Measurements from ENCODE around the gene DDTL. TPM values are rescaled to one million over a fixed set of nuclear protein-coding genes. Genes with fewer than 3 reads are reported as not detected.

DDTL gene
- total and polyA plus RNA-seq, 2 of the 8 experiments (the other 6 are each of a cell fraction or from before 2014, with no cell fraction given), result 2.1 to 3.1 TPM

- Histone ChIP-seq H2BK120ac (replicated peaks; ENCODE audit: low read depth, low read length) (no peak overlapping the region), H4K91ac (replicated peaks; ENCODE audit: insufficient read length, low read length) (no peak overlapping the region), H3K4me1 (replicated peaks in 1 of 4; ENCODE audit: control insufficient read depth in 3 of 4, insufficient read depth in 4 of 4, low read length in 3 of 4) (no peaks in the 10 kb centered on the region; a peak in 1 of 7 replicates), H3K23me2 (ENCODE audit: low read depth, low read length) (peaks cover 2% of the 10 kb centered on the region; the same call in 1 of the 2 replicates), H3K23ac (ENCODE audit: insufficient read length) (no peak overlapping the region), H3K27ac (ENCODE audit: low read depth, low read length) (no peak overlapping the region), H3K9me3 (ENCODE audit: insufficient read depth in 2 of 2, low read depth in 1 of 2, low read length in 1 of 2) (no peaks in the 10 kb centered on the region), H2BK5ac (ENCODE audit: low read depth, low read length) (no peak overlapping the region), H3K27me3 (replicated peaks in 1 of 4; ENCODE audit: control insufficient read depth in 3 of 4, extremely low read depth in 1 of 4, insufficient read depth in 3 of 4, low read length in 3 of 4) (no peaks in the 10 kb centered on the region), H3K36me3 (ENCODE audit: control insufficient read depth in 2 of 4, insufficient read depth in 4 of 4, low read length in 3 of 4) (no peaks in the 10 kb centered on the region), H3K14ac (ENCODE audit: insufficient read length) (no peak overlapping the region), H2BK12ac (ENCODE audit: low read depth, low read length) (no peak overlapping the region), H2AFZ (ENCODE audit: low read length) (no peak overlapping the region), H2BK15ac (ENCODE audit: low read length) (no peak overlapping the region), H3K9ac (replicated peaks in 1 of 4; ENCODE audit: extremely low read depth in 1 of 4, low read depth in 3 of 4, low read length in 3 of 4) (no peak overlapping the region), H3K18ac (ENCODE audit: extremely low read depth, low read length) (no peak overlapping the region), H3K79me2 (ENCODE audit: control insufficient read depth in 1 of 2, insufficient read depth in 2 of 2, low read length in 2 of 2) (peaks cover 0 to 67% of the 10 kb centered on the region in 2 experiments; a peak in 2 of 4 replicates), H4K5ac (ENCODE audit: insufficient read length, low read depth, low read length) (no peak overlapping the region), H3K4me2 (ENCODE audit: insufficient read depth in 1 of 2, low read depth in 2 of 2, low read length in 2 of 2) (no peak overlapping the region), H2BK20ac (ENCODE audit: low read length) (no peak overlapping the region), H2AK5ac (ENCODE audit: low read depth, low read length) (no peak overlapping the region), H3K79me1 (ENCODE audit: low read depth, low read length) (peaks cover 3% of the 10 kb centered on the region), H4K20me1 (replicated peaks in 1 of 2; ENCODE audit: control insufficient read depth in 1 of 2, insufficient read depth in 2 of 2, low read length in 2 of 2) (no peaks in the 10 kb centered on the region), H3K4ac (replicated peaks; ENCODE audit: insufficient read length, low read depth, low read length) (no peak overlapping the region), H3K56ac (replicated peaks; ENCODE audit: insufficient read length, low read depth, low read length) (no peak overlapping the region), H3K4me3 (ENCODE audit: extremely low read depth in 1 of 4, insufficient read depth in 2 of 4, low read depth in 3 of 4, low read length in 4 of 4) (no peak overlapping the region), H4K8ac (ENCODE audit: extremely low read depth, insufficient read depth, low read length) (no peak overlapping the region)
- CTCF ChIA-PET (ENCODE audit: partially characterized antibody), result no interaction called here
- 96% methylated on average over 3 of the region's 3 CpGs; no CpG with 5 or more reads in 1 of the 2 experiments for WGBS, 2 experiments (ENCODE audit: extremely low coverage in 1 of 2, insufficient coverage in 1 of 2, insufficient read length in 1 of 2, insufficient replicate concordance in 2 of 2, low coverage in 1 of 2, low lambda C conversion rate in 2 of 2, missing lambda C conversion rate in 1 of 2)
- POLR2A ChIA-PET (ENCODE audit: partially characterized antibody), result no interaction called here
- TF ChIP-seq ATF3 (IDR thresholded peaks at IDR 0.05; ENCODE audit: insufficient read depth, low read depth, low read length) (no peak), SP1 (IDR thresholded peaks at IDR 0.05; ENCODE audit: low read depth, low read length) (no peak), SP2 (IDR thresholded peaks at IDR 0.05; ENCODE audit: low read length) (no peak), CREB1 (IDR thresholded peaks at IDR 0.05) (no peak), TEAD4 (IDR thresholded peaks at IDR 0.05; ENCODE audit: low read depth, low read length) (no peak), HDAC2 (IDR thresholded peaks at IDR 0.05; ENCODE audit: borderline replicate concordance in 1 of 2, low read depth in 2 of 2, low read length in 2 of 2) (no peak), MAX (IDR thresholded peaks at IDR 0.05) (no peak), SAP30 (IDR thresholded peaks at IDR 0.05; ENCODE audit: insufficient read depth, insufficient replicate concordance, low read length) (no peak), CTCF (IDR thresholded peaks at IDR 0.05; ENCODE audit: control extremely low read depth in 1 of 3, insufficient read depth in 1 of 3, low read depth in 1 of 3, low read length in 3 of 3) (no peak), KDM5A (IDR thresholded peaks at IDR 0.05; ENCODE audit: low read length) (no peak), SP4 (IDR thresholded peaks at IDR 0.05; ENCODE audit: low read length) (no peak), JUN (IDR thresholded peaks at IDR 0.05; ENCODE audit: low read depth, low read length) (no peak)
- FAIRE-seq, result no peak
- no peak for DNase-seq (ENCODE audit: low read depth in 1 of 2, low spot score in 2 of 2)
Observed at GRCh38 chr22:24021304-24021703, 54.6 kb downstream of the DDTL start.

Measured in H1 (cell line).